ENCODE results near the gene RET.

- TF ChIP-seq POLR2A (IDR thresholded peaks at IDR 0.05) (no peak), CTCF (IDR thresholded peaks at IDR 0.05) (no peak)
Observed at GRCh38 chr10:43119416-43120115, 42.7 kb downstream of the RET start.

Measured in thyroid gland (tissue), 4 donors.